DMS79 treated with DMSO at 0.1 percent for 48 hours (cell line): ENCODE results near the gene CLCN1.

ENCODE experiments used
- DNase-seq: peaks from one replicate; lab custom pipeline; 2025; lab: John Stamatoyannopoulos, UW

The CLCN1 gene

DNA sequence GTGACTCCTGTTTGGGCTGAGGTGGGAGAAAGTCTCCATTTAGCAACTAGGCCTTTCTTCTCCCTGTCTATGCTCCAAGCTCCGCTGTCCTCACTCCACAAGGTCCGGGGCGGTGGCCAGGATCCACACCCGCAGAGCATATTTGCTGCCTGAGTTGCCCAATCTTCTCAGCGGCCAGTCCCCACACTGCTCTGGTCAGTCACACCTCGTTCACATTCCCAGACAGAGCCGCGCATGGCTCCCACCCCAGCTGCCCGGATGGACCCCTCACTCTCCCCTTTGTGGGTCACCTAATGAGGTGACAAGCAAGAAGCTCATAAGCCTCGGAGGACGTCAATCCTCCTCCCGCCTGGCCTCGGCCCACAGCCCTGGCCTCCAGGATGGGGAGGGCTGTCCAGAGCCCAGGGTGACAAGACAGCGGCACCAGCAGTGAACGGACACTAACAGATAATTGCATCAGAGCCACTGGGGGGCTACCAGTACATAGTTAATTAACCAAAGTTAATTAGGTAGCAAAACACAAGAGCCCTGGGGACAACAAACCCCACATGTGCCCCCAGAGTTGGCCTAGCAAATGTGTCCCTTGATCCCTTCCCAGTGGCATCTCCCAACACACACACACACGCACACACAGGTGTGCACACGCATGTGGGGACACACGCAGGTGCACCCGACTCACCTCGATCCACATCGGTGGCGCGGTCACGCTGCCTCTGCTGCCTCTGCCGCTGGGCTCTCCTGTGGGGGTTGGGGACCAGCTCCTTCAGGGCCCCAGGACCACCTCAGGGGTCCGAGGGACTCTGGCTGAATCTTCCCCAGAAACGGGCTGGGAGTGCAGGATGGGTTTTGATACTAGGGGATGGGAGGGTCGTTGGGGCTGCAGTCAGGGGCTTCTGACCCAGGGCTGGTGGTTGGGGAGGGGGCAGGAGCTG is 81.0 kb downstream of the CLCN1 start:
- no peak for DNase-seq

DNA sequence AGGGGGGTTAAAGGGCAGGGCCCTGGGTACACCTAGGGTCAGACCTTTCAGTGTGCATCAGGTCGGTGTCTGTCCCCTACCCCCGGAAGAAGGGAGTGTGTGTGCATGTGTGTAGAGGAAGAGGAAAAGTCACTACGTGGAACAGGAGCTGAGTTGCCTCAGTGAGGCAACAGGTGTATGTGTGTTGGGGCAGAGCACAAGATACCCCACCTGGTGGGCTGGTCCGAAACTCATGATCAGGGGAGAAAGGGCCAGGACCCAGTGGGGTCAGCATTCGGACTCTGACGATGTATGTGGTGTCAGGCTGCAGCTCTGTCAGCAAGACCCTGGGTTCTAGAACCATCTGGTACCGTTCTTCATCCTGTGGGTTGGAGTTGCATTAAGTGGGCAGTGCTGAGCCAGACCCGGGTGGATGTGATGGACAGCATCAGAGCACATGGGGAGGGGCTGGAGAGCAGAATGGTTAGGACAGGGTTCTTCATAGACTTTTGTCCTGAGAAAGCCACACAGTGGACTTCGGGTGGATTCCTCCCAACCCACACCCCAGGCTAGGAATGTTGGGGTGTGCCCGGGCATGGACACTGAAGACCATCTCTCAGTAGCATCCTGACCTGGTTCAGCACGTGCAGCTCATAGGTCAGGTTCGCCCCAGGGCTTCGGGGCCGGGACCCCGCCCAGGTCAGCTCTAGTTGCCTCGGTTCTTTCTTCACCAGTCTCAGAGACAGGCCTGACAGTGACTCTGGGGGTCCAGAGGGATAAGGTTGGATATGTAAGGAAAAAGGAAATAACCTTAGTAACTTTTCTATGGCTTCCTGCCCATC is 82.0 kb downstream of the CLCN1 start:
- DNase-seq: no peak

- DNase-seq: no peak
Measured at GRCh38 chr7:143398616-143399015, 82.7 kb downstream of the CLCN1 start.

GRCh38 chr7:143399151-143399550 is 83.2 kb downstream of the CLCN1 start:
- DNase-seq: no peak

DNA sequence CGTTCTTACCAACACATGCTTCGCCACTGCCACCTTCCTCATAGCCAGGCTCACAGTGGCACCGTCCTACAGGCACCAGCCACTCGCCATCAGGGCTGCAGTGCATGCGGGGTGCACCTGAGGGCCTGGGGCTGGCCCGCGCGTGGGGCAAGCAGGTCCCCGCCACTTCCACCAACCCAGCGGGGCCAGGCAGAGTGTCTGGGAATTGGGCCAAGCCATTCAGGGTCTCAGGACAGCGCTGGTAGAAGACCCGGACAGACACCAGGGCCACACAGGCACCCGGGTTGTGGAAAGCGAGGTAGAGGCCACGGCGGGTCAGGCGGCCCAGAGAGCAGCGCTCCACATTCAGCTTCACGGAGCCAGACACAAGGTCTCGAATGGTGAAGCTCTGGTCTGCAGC is 83.7 kb downstream of the CLCN1 start:
- DNase-seq: no peak

- DNase-seq: no peak
Measured at GRCh38 chr7:143401265-143401664, 85.4 kb downstream of the CLCN1 start.
